ENCODE measurements around the gene RAPGEF4. TPM values are rescaled to one million over a fixed set of nuclear protein-coding genes. Genes with fewer than 3 reads are reported as not detected.

RAPGEF4 gene
- total and polyA plus RNA-seq, 9 of the 15 experiments (the other 6 are each of a cell fraction or from before 2014, with no cell fraction given) = 0.04 to 0.33 (median 0.13) TPM; not detected in 6

DNA sequence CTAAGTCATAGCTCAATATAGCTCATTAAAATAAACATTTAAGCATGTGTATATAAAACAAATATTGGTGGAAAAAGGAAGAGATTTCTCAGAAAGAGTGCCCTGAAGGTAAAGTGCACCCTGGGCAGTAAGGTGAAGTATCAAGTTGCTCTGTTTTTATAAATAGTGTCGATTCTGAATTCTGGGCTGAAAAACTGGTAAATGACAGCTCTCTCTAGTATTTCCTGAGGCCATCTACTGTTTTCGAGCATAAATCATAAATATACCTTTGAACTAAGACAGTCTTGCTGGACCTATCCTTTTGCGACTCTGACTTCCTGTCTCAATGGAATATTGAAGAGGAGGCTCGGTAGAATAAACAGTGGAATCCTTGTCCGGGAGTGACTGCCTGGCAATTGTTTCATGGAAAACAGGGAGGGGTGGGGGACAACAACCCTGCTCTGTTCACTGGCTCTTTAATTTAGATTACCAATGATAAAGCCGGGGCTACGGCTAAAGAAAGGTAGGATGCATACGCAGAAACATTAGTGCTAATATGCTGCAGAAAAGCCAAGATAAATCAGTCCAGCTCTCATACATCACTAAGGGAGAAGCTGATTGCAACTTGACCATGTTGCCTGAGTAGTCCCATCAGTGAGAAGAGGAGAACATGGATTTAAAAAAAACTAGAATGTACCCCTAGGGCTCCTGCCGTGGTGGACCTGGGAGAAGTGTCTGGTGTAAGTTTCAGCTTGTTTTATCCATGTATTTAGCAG, 124.1 kb downstream of the RAPGEF4 start:
- Histone ChIP-seq H2AFZ (ENCODE audit: low read depth, low read length) (no peak overlapping the region), H3K79me2 (ENCODE audit: control insufficient read depth, insufficient read depth, low read length) (no peaks in the 10 kb centered on the region), H3K27me3 (ENCODE audit: control insufficient read depth in 2 of 2, insufficient read depth in 2 of 2, low read length in 2 of 2) (no peaks in the 10 kb centered on the region; a peak in 2 of 5 replicates), H3K4me3 (no peak overlapping the region), H3K9me3 (replicated peaks; ENCODE audit: control insufficient read depth, insufficient read depth, low read depth, low read length) (no peaks in the 10 kb centered on the region), H3K4me1 (replicated peaks in 1 of 2; ENCODE audit: control insufficient read depth in 2 of 2, insufficient read depth in 2 of 2, low read length in 2 of 2) (no peaks in the 10 kb centered on the region), H3K9ac (ENCODE audit: insufficient read depth in 1 of 2, low read depth in 2 of 2, low read length in 2 of 2) (no peak overlapping the region), H4K20me1 (replicated peaks; ENCODE audit: control insufficient read depth, insufficient read depth, low read length) (no peaks in the 10 kb centered on the region), H3K9me1 (ENCODE audit: control insufficient read depth, insufficient read depth, low read length) (no peaks in the 10 kb centered on the region), H3K27ac (ENCODE audit: extremely low read depth, low read depth, low read length) (no peak overlapping the region), H3K36me3 (ENCODE audit: control insufficient read depth, insufficient read depth, low read length) (no peaks in the 10 kb centered on the region), H3K4me2 (ENCODE audit: insufficient read depth, low read length) (no peak overlapping the region)
- FAIRE-seq (no peak), DNase-seq (ENCODE audit: extremely low read depth in 1 of 4, low spot score in 3 of 4) (no peak), ATAC-seq (no peak)
- TF ChIP-seq ZFP1 (CRISPR knock-in tag; IDR thresholded peaks at IDR 0.05) (no peak), NCOR1 (IDR thresholded peaks at IDR 0.05) (no peak), ZZZ3 (IDR thresholded peaks at IDR 0.05) (no peak), SMARCA5 (IDR thresholded peaks at IDR 0.05) (no peak), TARDBP (IDR thresholded peaks at IDR 0.05) (no peak), CBFA2T3 (IDR thresholded peaks at IDR 0.05) (no peak), NCOA1 (IDR thresholded peaks at IDR 0.05; ENCODE audit: low read depth) (no peak), HSF4 (CRISPR knock-in tag; IDR thresholded peaks at IDR 0.05; ENCODE audit: borderline replicate concordance) (no peak), CBFA2T2 (conservative IDR thresholded peaks at IDR 0.05) (no peak), CHD2 (IDR thresholded peaks at IDR 0.05; ENCODE audit: low read depth, low read length) (no peak), KLF13 (tag; IDR thresholded peaks at IDR 0.05; ENCODE audit: borderline replicate concordance, low read depth) (no peak), SAFB2 (IDR thresholded peaks at IDR 0.05; ENCODE audit: borderline replicate concordance, low read depth, low read length, severe bottlenecking) (no peak), ZNF354B (CRISPR knock-in tag; IDR thresholded peaks at IDR 0.05) (no peak), BRF1 (IDR thresholded peaks at IDR 0.05; ENCODE audit: borderline replicate concordance, extremely low read depth, insufficient read length) (no peak)
- TF ChIP-seq, protein P1, sequence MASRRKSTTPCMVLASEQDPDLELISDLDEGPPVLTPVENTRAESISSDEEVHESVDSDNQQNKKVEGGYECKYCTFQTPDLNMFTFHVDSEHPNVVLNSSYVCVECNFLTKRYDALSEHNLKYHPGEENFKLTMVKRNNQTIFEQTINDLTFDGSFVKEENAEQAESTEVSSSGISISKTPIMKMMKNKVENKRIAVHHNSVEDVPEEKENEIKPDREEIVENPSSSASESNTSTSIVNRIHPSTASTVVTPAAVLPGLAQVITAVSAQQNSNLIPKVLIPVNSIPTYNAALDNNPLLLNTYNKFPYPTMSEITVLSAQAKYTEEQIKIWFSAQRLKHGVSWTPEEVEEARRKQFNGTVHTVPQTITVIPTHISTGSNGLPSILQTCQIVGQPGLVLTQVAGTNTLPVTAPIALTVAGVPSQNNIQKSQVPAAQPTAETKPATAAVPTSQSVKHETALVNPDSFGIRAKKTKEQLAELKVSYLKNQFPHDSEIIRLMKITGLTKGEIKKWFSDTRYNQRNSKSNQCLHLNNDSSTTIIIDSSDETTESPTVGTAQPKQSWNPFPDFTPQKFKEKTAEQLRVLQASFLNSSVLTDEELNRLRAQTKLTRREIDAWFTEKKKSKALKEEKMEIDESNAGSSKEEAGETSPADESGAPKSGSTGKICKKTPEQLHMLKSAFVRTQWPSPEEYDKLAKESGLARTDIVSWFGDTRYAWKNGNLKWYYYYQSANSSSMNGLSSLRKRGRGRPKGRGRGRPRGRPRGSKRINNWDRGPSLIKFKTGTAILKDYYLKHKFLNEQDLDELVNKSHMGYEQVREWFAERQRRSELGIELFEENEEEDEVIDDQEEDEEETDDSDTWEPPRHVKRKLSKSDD (conservative IDR thresholded peaks at IDR 0.05; ENCODE audit: low read length) = no peak
- TF ChIP-seq, protein P2, sequence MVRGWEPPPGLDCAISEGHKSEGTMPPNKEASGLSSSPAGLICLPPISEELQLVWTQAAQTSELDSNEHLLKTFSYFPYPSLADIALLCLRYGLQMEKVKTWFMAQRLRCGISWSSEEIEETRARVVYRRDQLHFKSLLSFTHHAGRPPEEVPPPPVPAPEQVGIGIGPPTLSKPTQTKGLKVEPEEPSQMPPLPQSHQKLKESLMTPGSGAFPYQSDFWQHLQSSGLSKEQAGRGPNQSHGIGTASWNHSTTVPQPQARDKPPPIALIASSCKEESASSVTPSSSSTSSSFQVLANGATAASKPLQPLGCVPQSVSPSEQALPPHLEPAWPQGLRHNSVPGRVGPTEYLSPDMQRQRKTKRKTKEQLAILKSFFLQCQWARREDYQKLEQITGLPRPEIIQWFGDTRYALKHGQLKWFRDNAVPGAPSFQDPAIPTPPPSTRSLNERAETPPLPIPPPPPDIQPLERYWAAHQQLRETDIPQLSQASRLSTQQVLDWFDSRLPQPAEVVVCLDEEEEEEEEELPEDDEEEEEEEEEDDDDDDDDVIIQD (CRISPR knock-in tag; IDR thresholded peaks at IDR 0.05) = no peak
- intact Hi-C loops (cut with micrococcal nuclease) = loop anchor here (5.0 kb wide), 1 partner anchor 1488 kb away; no protein-coding TSS in a partner anchor
- no TSS peak for BruUV-seq (replicated peaks)
- ChIA-PET CTCF (ENCODE audit: low intra/inter-chr PET ratio) (no interaction called here), POLR2A (interaction anchor here (0.6 kb wide), 1 partner anchor 65 kb away, joined by 3 read pairs; no protein-coding TSS in a partner anchor)
- WGBS (ENCODE audit: insufficient coverage, low coverage, missing lambda C conversion rate) = 1% methylated on average over 9 of the region's 9 CpGs
- in situ Hi-C loops (cut with MboI) = no loop called here

All from K562 (cell line).